Stomach smooth muscle (tissue), 2 donors: ENCODE measurements around the gene TADA2B.

Source experiments
- H3K27ac ChIP-seq: one replicate; pipeline ENCODE4 v1.7.0; 2013; ENCODE audit warnings: mild to moderate bottlenecking, low read length, inconsistent platforms
- H3K27me3 ChIP-seq, 2 donors: one replicate each; pipeline ENCODE4 v1.7.0; 2013; ENCODE audit warnings: low read length in 2 of 2; ENCODE audit not compliant: insufficient read depth in 2 of 2, control insufficient read depth in 1 of 2
- H3K36me3 ChIP-seq, 2 donors: one replicate each; pipeline ENCODE4 v1.7.0; 2013; ENCODE audit warnings: low read length in 2 of 2; ENCODE audit not compliant: control insufficient read depth in 2 of 2, insufficient read depth in 2 of 2
- H3K4me1 ChIP-seq: one replicate; pipeline ENCODE4 v1.7.0; 2013; ENCODE audit warnings: low read length; ENCODE audit not compliant: control insufficient read depth, insufficient read depth
- H3K4me3 ChIP-seq, 2 donors: one replicate each; pipeline ENCODE4 v1.7.0; 2013; ENCODE audit warnings: low read length in 2 of 2
- H3K9ac ChIP-seq, 2 donors: one replicate each; pipeline ENCODE4 v1.7.0; 2013; ENCODE audit warnings: low read length in 2 of 2, mild to moderate bottlenecking in 1 of 2
- H3K9me3 ChIP-seq, 2 donors: one replicate each; pipeline ENCODE4 v1.7.0; 2013; ENCODE audit warnings: low read length in 2 of 2; ENCODE audit not compliant: control insufficient read depth in 2 of 2
- donor health status: healthy.
- donor health status: Pancreatic carcinoma.

The TADA2B gene

DNA sequence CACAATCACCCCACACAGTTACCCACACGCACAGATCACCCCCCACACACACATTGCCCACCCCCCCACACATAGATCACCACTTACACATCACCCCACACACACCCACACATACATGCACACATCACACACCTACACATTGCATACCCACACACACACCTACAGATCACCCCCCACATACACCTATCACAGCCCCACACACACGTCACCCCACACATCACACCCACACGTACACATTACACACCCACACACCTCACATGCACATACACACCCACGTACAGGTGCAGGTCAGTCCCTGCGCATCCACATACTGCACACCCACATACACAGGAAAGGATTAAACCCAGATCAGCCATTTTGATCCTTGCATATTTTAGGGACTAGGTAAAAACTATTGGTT is 15.3 kb upstream of the TADA2B start:
- Histone ChIP-seq H3K9me3 (no peaks in the 10 kb centered on the region), H3K9ac (no peak overlapping the region), H3K27ac (no peak overlapping the region), H3K36me3 (peaks cover 32 to 53% of the 10 kb centered on the region in 2 donors), H3K4me3 (no peak overlapping the region), H3K4me1 (no peaks in the 10 kb centered on the region), H3K27me3 (no peaks in the 10 kb centered on the region)

DNA sequence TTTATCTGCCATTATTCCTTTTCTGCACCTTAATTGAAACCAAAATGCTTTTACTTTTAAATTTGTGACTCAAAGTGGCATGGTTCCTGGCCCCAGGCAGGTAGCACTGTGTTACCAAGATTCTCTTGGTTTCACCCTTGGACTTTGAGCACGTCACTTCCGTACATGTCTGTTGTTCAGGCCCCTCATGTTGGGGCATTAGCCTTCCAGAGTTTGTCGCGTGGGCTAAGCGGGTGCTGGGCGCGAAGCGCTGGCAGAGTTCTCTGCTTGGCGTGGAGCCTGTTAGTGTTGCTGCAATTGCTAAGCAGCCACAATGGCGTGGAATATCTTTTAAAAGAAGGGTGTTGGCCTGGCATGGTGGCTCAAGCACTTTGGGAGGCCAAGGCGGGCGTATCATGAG is 14.0 kb upstream of the TADA2B start:
- peaks cover 29 to 43% of the 10 kb centered on the region in 2 donors for H3K36me3 ChIP-seq
- no peaks in the 10 kb centered on the region for H3K9me3 ChIP-seq
- H3K4me3 ChIP-seq, result no peak overlapping the region

DNA sequence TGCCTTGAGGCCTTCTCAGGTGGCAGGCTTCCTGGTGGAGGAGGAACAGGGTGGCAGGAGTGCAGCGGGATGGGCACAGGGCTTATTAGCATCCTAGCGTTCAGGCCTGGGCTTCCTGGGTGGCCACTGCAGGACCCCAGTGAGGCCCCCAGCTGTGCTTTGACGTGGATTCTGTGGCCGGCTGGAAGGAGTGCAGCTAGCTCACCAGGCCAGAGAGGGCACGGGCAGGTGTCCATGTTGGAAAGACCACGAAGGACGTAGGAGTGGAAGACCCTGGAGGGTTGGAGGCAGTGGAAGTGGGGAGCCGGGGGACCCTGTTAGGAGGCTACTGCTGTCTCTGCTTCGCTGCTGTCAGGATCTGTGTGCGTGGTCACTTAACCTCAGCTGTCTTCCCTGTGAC is 13.3 kb upstream of the TADA2B start:
- Histone ChIP-seq H3K9ac (no peak overlapping the region), H3K4me3 (no peak overlapping the region), H3K36me3 (peaks cover 29 to 37% of the 10 kb centered on the region in 2 donors), H3K27ac (no peak overlapping the region), H3K27me3 (no peaks in the 10 kb centered on the region), H3K4me1 (no peaks in the 10 kb centered on the region), H3K9me3 (no peaks in the 10 kb centered on the region)

More for the DNA sequence above, 14.0 kb upstream of the TADA2B start:
- Histone ChIP-seq H3K27ac (no peak overlapping the region), H3K9ac (no peak overlapping the region), H3K27me3 (no peaks in the 10 kb centered on the region), H3K4me1 (no peaks in the 10 kb centered on the region)

DNA sequence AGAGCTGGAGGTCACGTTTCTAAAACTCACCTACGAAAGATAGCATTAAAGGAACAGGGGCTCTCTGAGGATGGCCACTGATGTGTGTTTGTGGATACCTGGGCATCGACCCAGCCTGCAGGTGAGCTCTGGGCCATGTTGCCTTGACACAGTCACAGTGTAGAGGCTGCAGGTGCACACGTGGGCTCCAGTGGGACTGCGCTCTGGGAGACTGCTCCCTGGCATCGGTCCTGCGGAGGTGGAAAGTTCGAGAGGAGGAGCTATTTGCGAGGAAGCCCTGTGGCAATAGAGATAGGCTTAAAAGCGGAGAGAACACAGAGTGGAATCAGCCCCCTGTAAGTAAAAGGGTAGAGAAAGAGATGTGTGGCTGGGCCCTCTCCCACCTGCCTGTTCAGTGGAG is 12.3 kb upstream of the TADA2B start:
- Histone ChIP-seq H3K9ac (no peak overlapping the region), H3K36me3 (peaks cover 29 to 33% of the 10 kb centered on the region in 2 donors), H3K27ac (no peak overlapping the region), H3K9me3 (no peaks in the 10 kb centered on the region), H3K27me3 (no peaks in the 10 kb centered on the region), H3K4me3 (no peak overlapping the region), H3K4me1 (no peaks in the 10 kb centered on the region)

DNA sequence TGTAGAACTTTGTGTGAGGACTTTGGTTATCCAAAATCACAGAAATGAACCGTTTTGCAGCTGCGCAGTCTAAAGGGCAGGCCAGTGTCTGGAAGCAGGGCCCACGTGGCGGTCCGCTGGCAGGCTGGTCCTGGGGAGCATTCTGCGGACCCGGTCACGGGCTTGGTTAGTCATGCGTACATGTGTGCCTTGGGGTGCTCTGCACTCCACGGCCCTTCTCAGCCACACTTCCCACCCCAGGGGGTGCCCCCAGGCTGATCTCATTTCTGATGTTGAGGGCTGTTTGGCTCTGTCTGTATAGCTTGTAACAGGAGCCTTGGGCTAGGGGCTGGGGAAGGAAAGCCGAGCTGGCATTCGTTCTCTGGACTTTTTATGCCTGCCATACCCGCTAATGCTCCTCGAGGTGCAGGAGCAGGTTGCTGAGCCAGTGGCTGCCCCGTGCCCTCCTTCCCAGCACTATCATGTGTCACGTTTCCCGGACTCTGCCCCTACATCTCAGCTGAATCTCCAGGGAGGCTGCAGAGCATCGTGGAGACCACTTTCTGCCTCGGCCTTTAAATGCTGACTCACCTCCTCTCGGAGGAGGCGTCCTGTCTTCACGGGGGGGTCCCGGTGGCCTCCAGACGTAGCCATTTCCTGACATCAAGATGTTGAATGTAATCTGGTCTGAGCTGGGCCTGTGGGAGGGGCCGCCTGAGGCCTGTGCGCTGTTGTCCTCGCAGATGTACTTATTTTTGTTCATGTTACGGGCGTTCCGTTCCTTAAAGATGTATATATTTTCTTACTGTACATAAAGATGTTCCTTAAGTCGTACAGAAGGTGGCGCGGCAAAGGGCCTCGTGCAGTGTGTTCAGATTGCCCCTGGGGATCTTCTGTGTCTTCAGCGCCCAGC is 11.4 kb upstream of the TADA2B start:
- Histone ChIP-seq H3K4me3 (no peak overlapping the region), H3K27me3 (no peaks in the 10 kb centered on the region), H3K9ac (no peak overlapping the region), H3K27ac (no peak overlapping the region), H3K36me3 (peaks cover 29 to 33% of the 10 kb centered on the region in 2 donors), H3K9me3 (no peaks in the 10 kb centered on the region), H3K4me1 (no peaks in the 10 kb centered on the region)

DNA sequence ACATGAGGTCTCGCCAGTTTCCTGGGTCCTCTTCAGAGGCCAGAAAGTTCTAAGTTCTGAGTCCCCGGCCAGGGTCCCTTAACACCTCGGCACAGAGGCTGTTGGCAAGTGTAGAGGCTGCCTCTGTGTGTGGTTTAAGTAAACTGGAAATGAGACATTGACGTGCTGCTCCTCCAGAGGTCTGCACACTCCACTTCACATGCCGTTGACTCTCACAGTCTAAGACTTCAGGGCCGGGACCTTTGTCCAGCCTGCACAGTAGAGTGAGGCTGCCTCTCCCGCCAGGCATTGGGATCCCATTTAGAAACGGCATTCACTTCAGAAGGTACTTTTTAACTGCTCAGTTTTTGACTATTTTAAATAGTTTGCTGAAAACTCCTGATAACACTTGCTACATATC is 10.6 kb upstream of the TADA2B start:
- Histone ChIP-seq H3K27me3 (no peaks in the 10 kb centered on the region), H3K4me1 (no peaks in the 10 kb centered on the region), H3K27ac (no peak overlapping the region), H3K9ac (no peak overlapping the region), H3K9me3 (no peaks in the 10 kb centered on the region), H3K4me3 (no peak overlapping the region), H3K36me3 (peaks cover 23 to 30% of the 10 kb centered on the region in 2 donors)

DNA sequence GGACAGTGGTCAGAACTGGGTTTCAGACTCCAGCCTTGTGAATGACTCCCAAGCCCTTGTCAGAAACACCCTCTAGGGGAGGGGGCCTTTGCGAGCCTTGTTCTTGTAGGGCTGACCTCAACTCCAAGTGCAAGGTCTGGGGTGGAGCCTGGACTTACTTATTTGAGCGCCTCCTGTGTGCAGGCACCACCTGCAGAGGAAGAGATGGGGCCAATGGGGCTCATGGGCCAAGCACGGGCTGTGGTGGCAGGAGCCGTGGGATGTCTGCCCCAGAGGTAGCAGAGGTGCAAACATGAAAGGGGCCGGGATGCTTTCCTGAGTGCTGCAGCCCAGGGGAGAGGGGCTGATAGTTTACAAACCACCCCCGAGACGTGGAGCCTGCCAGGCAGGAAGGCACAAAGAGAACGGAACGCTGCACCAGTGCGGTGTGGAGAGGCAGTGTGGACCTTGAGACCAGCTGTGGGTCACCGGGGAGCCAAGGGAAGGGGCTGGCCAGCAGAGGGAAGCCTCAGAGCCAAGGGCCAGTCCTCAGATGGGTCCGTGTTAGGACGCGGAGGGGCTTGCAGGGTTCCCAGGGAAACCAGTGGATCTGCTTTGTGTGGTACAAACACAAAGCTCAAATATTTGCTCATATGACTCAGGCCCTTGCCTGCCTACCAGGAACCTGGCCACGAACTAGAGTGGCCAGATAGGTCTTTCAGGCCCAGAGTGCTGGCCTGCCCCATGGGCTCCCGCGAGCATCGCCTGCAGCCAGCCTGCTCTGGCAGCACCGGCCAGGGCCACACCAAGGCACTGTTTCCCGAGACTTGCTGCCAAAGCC is 8.7 kb upstream of the TADA2B start:
- Histone ChIP-seq H3K27ac (no peak overlapping the region), H3K4me1 (no peaks in the 10 kb centered on the region), H3K9ac (no peak overlapping the region), H3K36me3 (peaks cover 20 to 26% of the 10 kb centered on the region in 2 donors), H3K9me3 (no peaks in the 10 kb centered on the region), H3K27me3 (no peaks in the 10 kb centered on the region), H3K4me3 (no peak overlapping the region)

DNA sequence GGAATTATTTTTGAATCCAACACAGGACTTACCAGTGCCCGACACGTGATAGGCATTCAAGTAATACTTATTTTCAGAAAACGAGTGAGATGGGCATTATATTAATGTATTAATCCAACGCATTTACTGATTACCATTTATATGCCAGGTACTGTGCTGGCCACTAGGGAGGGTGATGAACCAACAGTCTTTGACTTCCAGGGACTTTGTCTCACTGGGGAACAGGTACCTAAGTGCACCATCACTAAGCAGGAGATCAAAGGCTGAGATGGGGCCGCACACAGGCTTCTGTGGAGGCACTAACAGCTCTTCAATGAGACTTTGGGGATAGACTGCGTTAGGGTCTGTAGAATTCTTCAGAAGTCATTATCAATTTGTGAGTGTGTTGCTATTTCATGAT is 5.7 kb upstream of the TADA2B start:
- H3K27me3 ChIP-seq, result no peaks in the 10 kb centered on the region
- H3K27ac ChIP-seq, result no peak overlapping the region
- H3K4me1 ChIP-seq, result peaks cover 11% of the 10 kb centered on the region
- no peak overlapping the region for H3K9ac ChIP-seq
- H3K36me3 ChIP-seq, result peaks cover 2% of the 10 kb centered on the region in 2 donors
- H3K4me3 ChIP-seq, result no peak overlapping the region
- no peaks in the 10 kb centered on the region for H3K9me3 ChIP-seq

DNA sequence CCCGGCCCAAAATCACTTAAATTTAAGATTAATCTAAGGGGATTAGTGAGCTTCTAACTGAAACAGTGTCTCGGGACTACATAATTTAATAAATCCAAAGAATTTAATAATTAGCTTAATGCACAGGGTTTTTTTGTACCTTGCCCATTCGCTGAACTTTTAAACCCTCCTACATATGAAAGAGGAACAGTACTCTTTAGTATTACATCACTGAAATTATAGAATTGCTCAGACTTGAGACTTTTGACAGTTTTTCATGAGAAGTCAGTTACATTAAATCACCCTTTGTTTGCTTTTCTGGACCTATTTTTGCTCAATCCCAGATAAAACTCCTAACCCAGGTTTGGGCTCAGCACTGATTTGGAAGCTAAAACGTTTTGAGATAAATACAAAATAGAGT is 2.4 kb upstream of the TADA2B start:
- H3K9me3 ChIP-seq, result no peaks in the 10 kb centered on the region
- no peaks in the 10 kb centered on the region for H3K27me3 ChIP-seq
- no peaks in the 10 kb centered on the region for H3K36me3 ChIP-seq
- H3K4me1 ChIP-seq, result peaks cover 32% of the 10 kb centered on the region
- no peak overlapping the region for H3K27ac ChIP-seq
- H3K9ac ChIP-seq, result no peak overlapping the region
- H3K4me3 ChIP-seq, result no peak overlapping the region

DNA sequence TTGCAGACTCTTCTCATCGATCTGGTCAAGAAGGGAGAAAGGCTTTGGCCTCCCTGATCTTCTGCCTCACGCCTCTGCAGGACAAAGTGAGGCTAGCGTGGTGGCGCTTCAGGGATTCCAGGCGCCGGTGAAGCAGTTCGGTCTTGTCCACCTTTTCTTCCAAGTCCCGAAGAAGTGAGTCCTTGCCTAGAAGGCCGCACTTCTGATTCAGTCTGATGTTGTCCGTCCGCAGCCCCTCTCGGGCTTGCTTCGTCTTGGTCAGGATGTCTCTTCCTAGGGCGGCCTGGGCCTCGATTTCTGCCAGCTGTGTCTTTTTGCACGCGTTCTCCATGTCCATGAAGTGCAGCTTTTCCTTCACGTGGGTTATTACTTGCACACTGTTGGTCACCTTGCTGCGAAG is 1.9 kb upstream of the TADA2B start:
- no peaks in the 10 kb centered on the region for H3K36me3 ChIP-seq
- no peak overlapping the region for H3K9ac ChIP-seq
- peak overlapping the region in 1 of 2 donors; percentile 15 for H3K4me3 ChIP-seq
- no peaks in the 10 kb centered on the region for H3K27me3 ChIP-seq
- no peaks in the 10 kb centered on the region for H3K9me3 ChIP-seq
- H3K27ac ChIP-seq, result no peak overlapping the region
- H3K4me1 ChIP-seq, result peaks cover 36% of the 10 kb centered on the region
